ENCODE results near the gene DBNL.

DNA sequence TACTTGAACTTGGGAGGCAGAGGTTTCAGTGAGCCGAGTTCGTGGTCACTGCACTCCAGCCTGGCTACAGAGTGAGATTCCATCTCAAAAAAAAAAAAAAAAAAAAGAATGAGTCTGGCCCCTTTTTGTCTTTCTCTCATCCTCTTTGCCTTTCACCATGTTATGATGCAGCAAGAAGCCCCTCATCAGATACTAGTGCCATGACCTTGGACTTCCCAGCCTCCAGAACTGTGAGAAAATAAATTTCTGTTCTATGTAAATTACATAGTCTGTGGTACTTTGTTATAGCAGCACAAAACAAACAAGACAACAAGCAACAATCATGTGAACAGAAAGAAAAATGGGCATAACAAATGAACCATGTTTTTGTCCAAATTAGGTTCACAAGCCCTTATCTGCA, 2.3 kb upstream of the DBNL start:
- TF ChIP-seq, protein P1, sequence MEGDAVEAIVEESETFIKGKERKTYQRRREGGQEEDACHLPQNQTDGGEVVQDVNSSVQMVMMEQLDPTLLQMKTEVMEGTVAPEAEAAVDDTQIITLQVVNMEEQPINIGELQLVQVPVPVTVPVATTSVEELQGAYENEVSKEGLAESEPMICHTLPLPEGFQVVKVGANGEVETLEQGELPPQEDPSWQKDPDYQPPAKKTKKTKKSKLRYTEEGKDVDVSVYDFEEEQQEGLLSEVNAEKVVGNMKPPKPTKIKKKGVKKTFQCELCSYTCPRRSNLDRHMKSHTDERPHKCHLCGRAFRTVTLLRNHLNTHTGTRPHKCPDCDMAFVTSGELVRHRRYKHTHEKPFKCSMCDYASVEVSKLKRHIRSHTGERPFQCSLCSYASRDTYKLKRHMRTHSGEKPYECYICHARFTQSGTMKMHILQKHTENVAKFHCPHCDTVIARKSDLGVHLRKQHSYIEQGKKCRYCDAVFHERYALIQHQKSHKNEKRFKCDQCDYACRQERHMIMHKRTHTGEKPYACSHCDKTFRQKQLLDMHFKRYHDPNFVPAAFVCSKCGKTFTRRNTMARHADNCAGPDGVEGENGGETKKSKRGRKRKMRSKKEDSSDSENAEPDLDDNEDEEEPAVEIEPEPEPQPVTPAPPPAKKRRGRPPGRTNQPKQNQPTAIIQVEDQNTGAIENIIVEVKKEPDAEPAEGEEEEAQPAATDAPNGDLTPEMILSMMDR (IDR thresholded peaks at IDR 0.05; ENCODE audit: poor library complexity), result no peak
- TF ChIP-seq EZH2 (IDR thresholded peaks at IDR 0.05; ENCODE audit: borderline replicate concordance), result no peak
- no peak for TF ChIP-seq EZH2phosphoT487 (IDR thresholded peaks at IDR 0.05; ENCODE audit: low read depth, severe bottlenecking, unreplicated experiment)
